HepG2 (cell line): ENCODE results near the gene UBE2O. TPM values are rescaled to one million over a fixed set of nuclear protein-coding genes. Genes with fewer than 3 reads are reported as not detected.

ENCODE experiments used
- AKAP8 ChIP-seq: sonication (generic); formaldehyde crosslinking; IDR thresholded peaks from 2 replicates; pipeline ENCODE4 v1.5.1; 2020; ENCODE audit warnings: mild to moderate bottlenecking, missing genetic modification reagents
- CHD4 ChIP-seq: fragments of 200-600 bp; sonication (generic); IDR thresholded peaks from 2 replicates; pipeline ENCODE4 v1.7.0; 2017; ENCODE audit warnings: mild to moderate bottlenecking, low read length, borderline replicate concordance
- FOSL2 ChIP-seq: sonication (generic); formaldehyde crosslinking; IDR thresholded peaks from 2 replicates; pipeline ENCODE4 v1.4.0; 2020; ENCODE audit warnings: missing genetic modification reagents
- GATA4 ChIP-seq: sonication (generic); IDR thresholded peaks from 2 replicates; pipeline ENCODE4 v1.6.1; 2016; ENCODE audit warnings: antibody characterized with exemption, low read depth, borderline replicate concordance
- KAT8 ChIP-seq: IDR thresholded peaks from 2 replicates; pipeline ENCODE4 v1.6.1; 2016; ENCODE audit warnings: missing genetic modification reagents, missing compliant biosample characterization
- NCOA1 ChIP-seq: sonication (generic); formaldehyde crosslinking; IDR thresholded peaks from 2 replicates; pipeline ENCODE4 v1.9.0; 2021; ENCODE audit warnings: missing genetic modification reagents
- SIX4 ChIP-seq: sonication (generic); formaldehyde crosslinking; IDR thresholded peaks from 2 replicates; pipeline ENCODE4 v1.4.0; 2020; ENCODE audit warnings: missing genetic modification reagents
- SOX13 ChIP-seq, 3 experiments: fragments of 450-650 bp in 1 of 3; sonication (generic) in 1 of 3; formaldehyde crosslinking in 1 of 3; IDR thresholded peaks in 2 of 3; conservative IDR thresholded peaks in 1 of 3; 2 replicates each; pipeline versions ENCODE4 v1.5.0 to v1.6.1; 2016 to 2020; ENCODE audit warnings: antibody characterized with exemption in 1 of 3, mild to moderate bottlenecking in 1 of 3, missing compliant biosample characterization in 1 of 3, missing genetic modification reagents in 1 of 3, moderate library complexity in 1 of 3
- TBX2 ChIP-seq: sonication (generic); formaldehyde crosslinking; IDR thresholded peaks from 2 replicates; pipeline ENCODE4 v1.5.0; 2020; ENCODE audit warnings: missing genetic modification reagents, mild to moderate bottlenecking, borderline replicate concordance
- ZNF354B ChIP-seq: sonication (generic); formaldehyde crosslinking; IDR thresholded peaks from 2 replicates; pipeline ENCODE4 v1.8.0; 2022; ENCODE audit warnings: mild to moderate bottlenecking, missing genetic modification reagents
- ZNF484 ChIP-seq: sonication (generic); formaldehyde crosslinking; IDR thresholded peaks from 2 replicates; pipeline ENCODE4 v1.5.1; 2020; ENCODE audit warnings: mild to moderate bottlenecking, low read depth, missing genetic modification reagents, borderline replicate concordance
- ZNF510 ChIP-seq: sonication (generic); formaldehyde crosslinking; IDR thresholded peaks from 2 replicates; pipeline ENCODE4 v1.4.0; 2020; ENCODE audit warnings: low read depth, mild to moderate bottlenecking, missing genetic modification reagents
- ZNF549 ChIP-seq: sonication (generic); formaldehyde crosslinking; IDR thresholded peaks from 2 replicates; pipeline ENCODE4 v1.5.0; 2020; ENCODE audit warnings: missing genetic modification reagents
- ZNF615 ChIP-seq: sonication (generic); formaldehyde crosslinking; IDR thresholded peaks from 2 replicates; pipeline ENCODE4 v1.5.0; 2020; ENCODE audit warnings: mild to moderate bottlenecking, missing genetic modification reagents, borderline replicate concordance
- ZNF724P ChIP-seq: sonication (generic); formaldehyde crosslinking; IDR thresholded peaks from 2 replicates; pipeline ENCODE4 v1.8.0; 2022; ENCODE audit warnings: missing genetic modification reagents, borderline replicate concordance
- ZSCAN29 ChIP-seq: sonication (generic); formaldehyde crosslinking; conservative IDR thresholded peaks from 2 replicates; pipeline ENCODE4 v1.4.0; 2020; ENCODE audit warnings: mild to moderate bottlenecking, missing genetic modification reagents
- ZZZ3 ChIP-seq: sonication (generic); formaldehyde crosslinking; IDR thresholded peaks from 2 replicates; pipeline ENCODE4 v1.4.0; 2020; ENCODE audit warnings: missing genetic modification reagents, mild to moderate bottlenecking, borderline replicate concordance
- polyA plus RNA-seq, 8 experiments: library from polyadenylated mRNA; depleted of rRNA in 3 of 8; stranded (reverse) in 7 of 8; unstranded in 1 of 8; fragments of >200 nt; fragmentation: Illumina TruSeq in 4 of 8; extraction: Trizol in 4 of 8; gene quantifications; 2 replicates each; pipeline versions ENCODE4 v1.2.1 to v1.2.3, GENCODE V29; 2011 to 2016; ENCODE audit warnings: low read depth in 4 of 8, missing spikeins in 1 of 8, mixed read lengths in 1 of 8; ENCODE audit not compliant: insufficient read depth in 1 of 8
- total RNA-seq, 5 experiments: library from RNA; depleted of rRNA; stranded (reverse); fragments of >200 nt; fragmentation: Illumina TruSeq; extraction: Trizol; gene quantifications; 2 replicates each; pipeline ENCODE4 v1.2.3, GENCODE V29; 2016; ENCODE audit warnings: low read depth in 1 of 5
- TF ChIP-seq, protein P1 (sequence below): sonication (generic); formaldehyde crosslinking; IDR thresholded peaks from 2 replicates; pipeline ENCODE4 v1.4.0; 2020; ENCODE audit warnings: mild to moderate bottlenecking, missing genetic modification reagents
- TF ChIP-seq, protein P2 (sequence below): fragments of 450-650 bp; IDR thresholded peaks from 2 replicates; pipeline ENCODE4 v1.6.1; 2016

The UBE2O gene
- total and polyA plus RNA-seq, 2 of the 13 experiments (the other 11 are each of a cell fraction or from before 2014, with no cell fraction given), result 21.5 to 23.5 TPM

DNA sequence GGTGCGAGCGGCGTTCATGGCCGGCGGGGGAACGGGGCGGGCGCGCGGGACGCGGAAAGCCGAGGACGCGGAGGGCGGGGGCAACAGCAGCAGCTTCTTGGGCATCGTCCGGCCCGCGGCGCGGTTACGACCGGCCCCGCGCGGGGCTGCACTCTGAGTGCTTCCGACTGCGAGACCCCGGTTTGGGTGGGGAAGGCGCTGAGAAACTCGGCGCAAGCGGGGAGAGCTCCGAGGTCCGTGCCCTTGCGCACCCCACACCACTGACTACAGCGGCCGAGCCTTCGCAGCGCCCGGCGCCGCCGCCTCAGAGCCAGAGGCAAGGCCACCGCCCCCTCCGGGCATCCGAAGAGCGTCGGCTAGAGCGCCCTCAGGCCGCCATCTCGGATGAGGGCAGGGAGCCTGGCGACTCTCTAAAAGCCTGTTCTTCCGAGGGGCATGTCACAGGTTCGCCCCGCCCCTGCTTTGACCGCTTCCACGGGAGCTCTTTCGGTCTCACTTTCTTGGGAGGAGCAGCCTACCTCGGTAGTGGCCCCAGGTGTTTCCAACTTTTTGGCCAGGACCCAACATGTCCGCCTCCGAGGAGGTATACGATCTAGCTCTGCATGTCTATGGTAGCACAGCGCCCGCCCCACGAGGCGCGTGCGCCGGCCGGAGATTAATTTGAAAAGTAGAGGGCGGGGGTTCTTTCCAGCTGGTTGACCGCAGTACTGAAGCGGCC, 99.2 kb downstream of the UBE2O start, which contains the start of gene PRPSAP1 (continued):
- TF ChIP-seq, protein P1, sequence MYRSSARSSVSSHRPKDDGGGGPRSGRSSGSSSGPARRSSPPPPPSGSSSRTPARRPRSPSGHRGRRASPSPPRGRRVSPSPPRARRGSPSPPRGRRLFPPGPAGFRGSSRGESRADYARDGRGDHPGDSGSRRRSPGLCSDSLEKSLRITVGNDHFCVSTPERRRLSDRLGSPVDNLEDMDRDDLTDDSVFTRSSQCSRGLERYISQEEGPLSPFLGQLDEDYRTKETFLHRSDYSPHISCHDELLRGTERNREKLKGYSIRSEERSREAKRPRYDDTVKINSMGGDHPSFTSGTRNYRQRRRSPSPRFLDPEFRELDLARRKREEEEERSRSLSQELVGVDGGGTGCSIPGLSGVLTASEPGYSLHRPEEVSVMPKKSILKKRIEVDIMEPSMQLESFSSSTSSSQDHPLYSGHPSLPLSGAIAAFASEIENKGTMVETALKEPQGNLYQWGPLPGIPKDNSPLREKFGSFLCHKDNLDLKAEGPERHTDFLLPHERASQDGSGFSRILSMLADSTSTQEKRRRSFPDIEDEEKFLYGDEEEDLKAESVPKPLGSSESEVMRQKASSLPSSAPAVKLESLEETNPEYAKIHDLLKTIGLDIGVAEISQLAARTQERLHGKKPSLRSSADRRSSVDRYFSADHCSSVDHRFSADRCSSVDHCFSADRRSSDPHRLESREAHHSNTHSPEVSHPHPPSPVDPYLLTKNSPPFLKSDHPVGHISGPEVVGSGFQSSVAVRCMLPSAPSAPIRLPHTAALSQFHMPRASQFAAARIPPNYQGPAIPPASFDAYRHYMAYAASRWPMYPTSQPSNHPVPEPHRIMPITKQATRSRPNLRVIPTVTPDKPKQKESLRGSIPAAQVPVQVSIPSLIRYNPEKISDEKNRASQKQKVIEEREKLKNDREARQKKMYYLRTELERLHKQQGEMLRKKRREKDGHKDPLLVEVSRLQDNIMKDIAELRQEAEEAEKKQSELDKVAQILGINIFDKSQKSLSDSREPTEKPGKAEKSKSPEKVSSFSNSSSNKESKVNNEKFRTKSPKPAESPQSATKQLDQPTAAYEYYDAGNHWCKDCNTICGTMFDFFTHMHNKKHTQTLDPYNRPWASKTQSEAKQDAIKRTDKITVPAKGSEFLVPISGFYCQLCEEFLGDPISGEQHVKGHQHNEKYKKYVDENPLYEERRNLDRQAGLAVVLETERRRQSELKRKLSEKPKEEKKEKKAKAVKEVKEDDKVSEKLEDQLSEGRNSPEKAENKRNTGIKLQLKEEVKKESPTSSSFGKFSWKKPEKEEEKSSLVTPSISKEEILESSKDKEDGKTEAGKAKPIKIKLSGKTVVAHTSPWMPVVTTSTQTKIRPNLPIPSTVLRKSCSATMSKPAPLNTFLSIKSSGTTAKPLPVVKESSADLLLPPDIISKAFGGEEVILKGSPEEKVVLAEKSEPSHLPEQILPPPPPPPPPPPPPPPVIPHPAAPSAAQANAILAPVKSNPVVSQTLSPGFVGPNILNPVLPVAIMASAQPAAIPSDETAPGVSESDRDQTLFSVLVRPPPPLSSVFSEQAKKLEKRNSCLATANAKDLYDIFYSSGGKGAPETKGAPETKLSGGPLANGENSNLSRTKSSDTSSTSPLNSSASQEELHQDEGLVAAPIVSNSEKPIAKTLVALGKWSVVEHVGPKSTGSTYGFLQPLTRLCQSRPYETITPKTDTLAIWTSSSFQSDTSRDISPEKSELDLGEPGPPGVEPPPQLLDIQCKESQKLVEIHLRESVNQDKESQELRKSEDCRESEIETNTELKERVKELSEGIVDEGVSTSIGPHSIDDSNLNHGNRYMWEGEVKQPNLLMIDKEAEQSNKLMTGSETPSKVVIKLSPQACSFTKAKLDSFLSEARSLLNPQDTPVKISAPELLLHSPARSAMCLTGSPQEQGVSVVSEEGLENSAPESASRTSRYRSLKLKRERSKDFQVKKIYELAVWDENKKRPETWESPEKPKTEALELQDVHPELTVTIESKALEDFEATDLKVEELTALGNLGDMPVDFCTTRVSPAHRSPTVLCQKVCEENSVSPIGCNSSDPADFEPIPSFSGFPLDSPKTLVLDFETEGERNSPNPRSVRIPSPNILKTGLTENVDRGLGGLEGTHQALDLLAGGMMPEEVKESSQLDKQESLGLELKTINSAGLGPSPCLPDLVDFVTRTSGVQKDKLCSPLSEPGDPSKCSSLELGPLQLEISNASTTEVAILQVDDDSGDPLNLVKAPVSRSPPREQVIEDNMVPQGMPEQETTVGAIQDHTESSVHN (CRISPR knock-in tag), result peak; percentile 25; the same call in 1 of the 2 replicates
- peak; percentile 81; the same call in 1 of the 2 replicates for TF ChIP-seq ZSCAN29 (CRISPR knock-in tag)
- TF ChIP-seq, protein P2, sequence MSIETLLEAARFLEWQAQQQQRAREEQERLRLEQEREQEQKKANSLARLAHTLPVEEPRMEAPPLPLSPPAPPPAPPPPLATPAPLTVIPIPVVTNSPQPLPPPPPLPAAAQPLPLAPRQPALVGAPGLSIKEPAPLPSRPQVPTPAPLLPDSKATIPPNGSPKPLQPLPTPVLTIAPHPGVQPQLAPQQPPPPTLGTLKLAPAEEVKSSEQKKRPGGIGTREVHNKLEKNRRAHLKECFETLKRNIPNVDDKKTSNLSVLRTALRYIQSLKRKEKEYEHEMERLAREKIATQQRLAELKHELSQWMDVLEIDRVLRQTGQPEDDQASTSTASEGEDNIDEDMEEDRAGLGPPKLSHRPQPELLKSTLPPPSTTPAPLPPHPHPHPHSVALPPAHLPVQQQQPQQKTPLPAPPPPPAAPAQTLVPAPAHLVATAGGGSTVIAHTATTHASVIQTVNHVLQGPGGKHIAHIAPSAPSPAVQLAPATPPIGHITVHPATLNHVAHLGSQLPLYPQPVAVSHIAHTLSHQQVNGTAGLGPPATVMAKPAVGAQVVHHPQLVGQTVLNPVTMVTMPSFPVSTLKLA, result peak; percentile 66
- peak; percentile 94 for TF ChIP-seq AKAP8 (CRISPR knock-in tag)
- peak; percentile 61; the same call in 1 of the 2 replicates for TF ChIP-seq NCOA1 (CRISPR knock-in tag)
- no peak; the same call in 1 of the 2 replicates for TF ChIP-seq SOX13 (IDR thresholded peaks at IDR 0.05)
- peak in 1 of 2 experiments; percentile 69; a peak in 2 of 4 replicates for TF ChIP-seq SOX13 (CRISPR knock-in tag; conservative IDR thresholded peaks at IDR 0.05 in 1 of 2, IDR thresholded peaks at IDR 0.05 in 1 of 2)
- peak; percentile 52; the same call in 1 of the 2 replicates for TF ChIP-seq ZZZ3
- peak; percentile 51; the same call in 1 of the 2 replicates for TF ChIP-seq SIX4
- TF ChIP-seq ZNF724P, result no peak
- TF ChIP-seq GATA4, result peak; percentile 70
- TF ChIP-seq ZNF615 (CRISPR knock-in tag), result peak; percentile 72; the same call in 1 of the 2 replicates
- TF ChIP-seq ZNF484 (CRISPR knock-in tag), result no peak
- peak; percentile 63 for TF ChIP-seq FOSL2 (CRISPR knock-in tag)
- TF ChIP-seq CHD4, result peak; percentile 45; the same call in 1 of the 2 replicates
- peak; percentile 83 for TF ChIP-seq ZNF549 (CRISPR knock-in tag)
- TF ChIP-seq ZNF510 (CRISPR knock-in tag), result 0 out of 2 replicates have a peak, but pooled peaks have one; percentile 62
- TF ChIP-seq ZNF354B, result no peak
- peak; percentile 97 for TF ChIP-seq KAT8 (CRISPR knock-in tag)
- TF ChIP-seq TBX2 (CRISPR knock-in tag), result peak; percentile 82
